HEK293T (cell line): ENCODE results near the gene AP5B1.

Source experiments
- SP1 ChIP-seq: fragments of 450-650 bp; IDR thresholded peaks from 2 replicates; pipeline ENCODE4 v1.6.1; 2017
- SUZ12 ChIP-seq: fragments of 450-650 bp; IDR thresholded peaks from 2 replicates; pipeline ENCODE4 v1.6.1; 2016; ENCODE audit warnings: mild to moderate bottlenecking
- TARDBP ChIP-seq: fragments of 450-650 bp; IDR thresholded peaks from 2 replicates; pipeline ENCODE4 v1.6.1; 2016

DNA sequence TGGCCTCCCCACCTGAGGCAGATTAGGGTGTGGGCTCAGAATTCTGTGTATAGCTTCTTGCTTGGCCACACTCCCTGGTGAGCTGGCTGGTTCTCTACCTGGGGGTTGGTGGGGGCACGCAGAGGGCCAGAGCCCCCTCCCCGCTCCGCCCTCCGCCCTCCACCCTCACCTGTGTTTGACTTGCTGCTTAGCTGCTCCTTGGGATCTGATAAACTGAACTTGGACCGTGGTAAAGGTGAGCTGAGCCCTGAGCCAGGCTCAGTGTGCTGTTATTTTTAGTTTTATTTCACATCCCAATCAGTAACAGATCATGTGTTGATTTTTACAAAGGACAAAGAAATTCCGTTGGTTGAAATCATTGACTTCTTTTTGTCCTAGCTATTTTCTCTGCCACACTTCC, 8.0 kb upstream of the AP5B1 start:
- TF ChIP-seq SUZ12 (no peak), TARDBP (no peak), SP1 (no peak)
